Measurements from ENCODE around the gene NSUN4. TPM values are rescaled to one million over a fixed set of nuclear protein-coding genes. Genes with fewer than 3 reads are reported as not detected.
"Not testable (repeated sequence)": the region's sequence is repeated elsewhere in the genome, so short reads cannot be mapped to it uniquely, and the experiment has no call there.

The NSUN4 gene
- total and polyA plus RNA-seq, 2 donors (not counting 1 experiment from before 2014, with no cell fraction given), result 21.3 to 33.7 TPM

- H3K9me3 Mint-ChIP-seq (ENCODE audit: insufficient read depth), result not testable (repeated sequence)
These were observed 10.2 kb upstream of the NSUN4 start for GRCh38 chr1:46330381-46330780.

GRCh38 chr1:46331786-46332540 is 8.6 kb upstream of the NSUN4 start:
- H3K4me1 Mint-ChIP-seq, result peaks cover 33% of the 10 kb centered on the region
- H3K4me3 Mint-ChIP-seq, result peak overlapping the region; percentile 82
- Histone ChIP-seq H3K4me3 (ENCODE audit: control extremely low read depth in 1 of 5, extremely low read depth in 1 of 5, insufficient read depth in 1 of 5, low read depth in 2 of 5, low read length in 4 of 5) (peak overlapping the region in 1 of 5 experiments; percentile 7), H3K27ac (ENCODE audit: low read length in 2 of 2) (peak overlapping the region; percentile 78 to 86), H3K9ac (ENCODE audit: low read length) (peak overlapping the region; percentile 13), H3K4me2 (replicated peaks; ENCODE audit: low read depth, low read length, poor library complexity, severe bottlenecking) (peak overlapping the region; percentile 36), H3K4me1 (ENCODE audit: control insufficient read depth in 2 of 2, insufficient read depth in 2 of 2, low read length in 2 of 2) (peaks cover 20 to 28% of the 10 kb centered on the region in 2 donors), H2AFZ (ENCODE audit: insufficient read depth, low read depth, low read length, poor library complexity, severe bottlenecking) (peak overlapping the region; percentile 73)
- H3K27ac Mint-ChIP-seq, result peak overlapping the region; percentile 97
- CTCF ChIA-PET, result interaction anchor here (2.1 to 4.5 kb wide), 3 partner anchors 16 to 31 kb away, joined by 6 to 59 read pairs (median 15); partner anchors contain the start of genes LRRC41 and UQCRH
- H3K36me3 ChIP-seq (replicated peaks in 1 of 2; ENCODE audit: control extremely low read depth in 1 of 2, control insufficient read depth in 1 of 2, extremely low read depth in 1 of 2, insufficient read depth in 2 of 2, low read length in 1 of 2); H3K79me2 ChIP-seq (ENCODE audit: control insufficient read depth, insufficient read depth, low read length); H3K27me3 Mint-ChIP-seq; H3K9me3 ChIP-seq (ENCODE audit: control extremely low read depth in 1 of 3, control insufficient read depth in 2 of 3, insufficient read depth in 1 of 3, low read length in 2 of 3); H3K27me3 ChIP-seq (replicated peaks in 1 of 4; ENCODE audit: control extremely low read depth in 1 of 4, control insufficient read depth in 3 of 4, insufficient read depth in 4 of 4, low read length in 3 of 4); H4K20me1 ChIP-seq (ENCODE audit: control insufficient read depth, insufficient read depth, low read length, poor library complexity, severe bottlenecking); H3K9me3 Mint-ChIP-seq (ENCODE audit: insufficient read depth): not testable (repeated sequence)
- intact Hi-C loops (cut with micrococcal nuclease), result loop anchor here (1.0 to 2.0 kb wide), 3 partner anchors 8 to 29 kb away; partner anchors contain the start of genes LRRC41, NSUN4 and UQCRH
- ATAC-seq (ENCODE audit: low read depth) (peak; percentile 55), DNase-seq (peak; percentile 67)
- POLR2A ChIA-PET, result interaction anchor here (0.5 kb wide), 1 partner anchor 14 kb away, joined by 4 read pairs; no protein-coding TSS in a partner anchor
- WGBS (ENCODE audit: insufficient coverage), result 69% methylated on average over 16 of the region's 24 CpGs

More at GRCh38 chr1:46330381-46330780, 10.2 kb upstream of the NSUN4 start:
- H3K9ac ChIP-seq (ENCODE audit: low read length); CTCF ChIA-PET; ATAC-seq (ENCODE audit: low read depth); H3K9me3 ChIP-seq (ENCODE audit: control extremely low read depth in 1 of 3, control insufficient read depth in 2 of 3, insufficient read depth in 1 of 3, low read length in 2 of 3); H2AFZ ChIP-seq (ENCODE audit: insufficient read depth, low read depth, low read length, poor library complexity, severe bottlenecking); H3K27me3 ChIP-seq (replicated peaks in 1 of 4; ENCODE audit: control extremely low read depth in 1 of 4, control insufficient read depth in 3 of 4, insufficient read depth in 4 of 4, low read length in 3 of 4); H3K79me2 ChIP-seq (ENCODE audit: control insufficient read depth, insufficient read depth, low read length); H3K4me3 ChIP-seq (ENCODE audit: control extremely low read depth in 1 of 5, extremely low read depth in 1 of 5, insufficient read depth in 1 of 5, low read depth in 2 of 5, low read length in 4 of 5); POLR2A ChIA-PET; DNase-seq; H3K27ac ChIP-seq (ENCODE audit: low read length in 2 of 2); H4K20me1 ChIP-seq (ENCODE audit: control insufficient read depth, insufficient read depth, low read length, poor library complexity, severe bottlenecking); intact Hi-C loops (cut with micrococcal nuclease); H3K4me3 Mint-ChIP-seq; H3K4me2 ChIP-seq (replicated peaks; ENCODE audit: low read depth, low read length, poor library complexity, severe bottlenecking); H3K27me3 Mint-ChIP-seq; H3K36me3 ChIP-seq (replicated peaks in 1 of 2; ENCODE audit: control extremely low read depth in 1 of 2, control insufficient read depth in 1 of 2, extremely low read depth in 1 of 2, insufficient read depth in 2 of 2, low read length in 1 of 2): not testable (repeated sequence)
- 100% methylated on average over 2 of the region's 2 CpGs for WGBS (ENCODE audit: insufficient coverage)
- peaks cover 47% of the 10 kb centered on the region for H3K4me1 Mint-ChIP-seq
- peak overlapping the region; percentile 78 for H3K27ac Mint-ChIP-seq
- peaks cover 21 to 32% of the 10 kb centered on the region in 2 donors for H3K4me1 ChIP-seq (ENCODE audit: control insufficient read depth in 2 of 2, insufficient read depth in 2 of 2, low read length in 2 of 2)

All from B cell (primary cell).